ENCODE results near the gene KCNH3. TPM values are rescaled to one million over a fixed set of nuclear protein-coding genes. Genes with fewer than 3 reads are reported as not detected.
A peak's percentile ranks its signal among the peaks of the same experiment; 100 is the strongest.

KCNH3 gene
- total and polyA plus RNA-seq, 10 of the 15 experiments (the other 5 are each of a cell fraction or from before 2014, with no cell fraction given) = 0.03 to 0.45 (median 0.08) TPM; not detected in 5

GRCh38 chr12:49536526-49537071, 2.2 kb upstream of the KCNH3 start:
- no peak overlapping the region for H3K27ac ChIP-seq (ENCODE audit: control insufficient read depth, insufficient read depth)
- peaks cover 13 to 21% of the 10 kb centered on the region in 2 experiments for H3K27me3 ChIP-seq (replicated peaks in 1 of 2; ENCODE audit: control insufficient read depth in 2 of 2, insufficient read depth in 2 of 2, low read length in 1 of 2)
- 28% methylated on average over 3 of the region's 3 CpGs for WGBS (ENCODE audit: insufficient coverage, insufficient replicate concordance, low lambda C conversion rate, missing lambda C conversion rate)
- no peak overlapping the region for H3K4me3 ChIP-seq
- ATAC-seq (no peak), DNase-seq (ENCODE audit: low read depth, low spot score) (no peak), FAIRE-seq (no peak)
- H3K36me3 ChIP-seq (ENCODE audit: control insufficient read depth in 2 of 2, insufficient read depth in 2 of 2, low read length in 1 of 2) = no peaks in the 10 kb centered on the region
- H4K20me1 ChIP-seq (ENCODE audit: control insufficient read depth, insufficient read depth) = no peaks in the 10 kb centered on the region; the same call in 1 of the 2 replicates
- no TSS peak for BruUV-seq (replicated peaks)
- no peak for TF ChIP-seq CBX3 (IDR thresholded peaks at IDR 0.05; ENCODE audit: borderline replicate concordance, low read depth)
- TF ChIP-seq SREBF1 (IDR thresholded peaks at IDR 0.05; ENCODE audit: low read length) = no peak
- TF ChIP-seq FOXK2 (IDR thresholded peaks at IDR 0.05) = no peak
- TF ChIP-seq HDAC6 (IDR thresholded peaks at IDR 0.05; ENCODE audit: unreplicated experiment) = no peak
- no peak overlapping the region for H3K4me2 ChIP-seq (ENCODE audit: control insufficient read depth, insufficient read depth)
- RAD21 ChIA-PET (ENCODE audit: unreplicated experiment) = interaction anchor here (1.2 to 1.7 kb wide), 2 partner anchors 22 to 44 kb away, joined by 5 to 6 read pairs; no protein-coding TSS in a partner anchor
- no peaks in the 10 kb centered on the region for H3K9me3 ChIP-seq (replicated peaks; ENCODE audit: control insufficient read depth, insufficient read depth, low read length)
- peaks cover 14% of the 10 kb centered on the region for H3K4me1 ChIP-seq (ENCODE audit: control insufficient read depth, insufficient read depth, low read length)
- no peak overlapping the region for H2AFZ ChIP-seq (ENCODE audit: control insufficient read depth, low read depth, low read length)
- SMC1A ChIA-PET (ENCODE audit: uncharacterized antibody, unreplicated experiment) = interaction anchor here (1.0 to 1.2 kb wide), 2 partner anchors 13 to 178 kb away, joined by 4 to 6 read pairs; no protein-coding TSS in a partner anchor
- in situ Hi-C loops (cut with MboI) = no loop called here
- intact Hi-C loops (cut with micrococcal nuclease; ENCODE audit: unreplicated experiment) = no loop called here
- CTCF ChIA-PET = interaction anchor here (0.7 to 2.9 kb wide), 8 partner anchors 11 to 247 kb away, joined by 3 to 10 read pairs (median 5); no protein-coding TSS in a partner anchor
- POLR2A ChIA-PET = interaction anchor here (0.5 to 0.7 kb wide), 4 partner anchors 30 to 1032 kb away, joined by 3 to 6 read pairs (median 4); no protein-coding TSS in a partner anchor
- H3K79me2 ChIP-seq (ENCODE audit: control insufficient read depth, insufficient read depth, low read length) = no peaks in the 10 kb centered on the region
- H3K9ac ChIP-seq (ENCODE audit: control insufficient read depth, insufficient read depth, low read length) = no peak overlapping the region

- Histone ChIP-seq H3K27me3 (replicated peaks in 1 of 2; ENCODE audit: control insufficient read depth in 2 of 2, insufficient read depth in 2 of 2, low read length in 1 of 2) (peaks cover 13 to 21% of the 10 kb centered on the region in 2 experiments), H4K20me1 (ENCODE audit: control insufficient read depth, insufficient read depth) (no peaks in the 10 kb centered on the region; the same call in 1 of the 2 replicates), H3K36me3 (ENCODE audit: control insufficient read depth in 2 of 2, insufficient read depth in 2 of 2, low read length in 1 of 2) (no peaks in the 10 kb centered on the region), H3K27ac (ENCODE audit: control insufficient read depth, insufficient read depth) (no peak overlapping the region), H2AFZ (ENCODE audit: control insufficient read depth, low read depth, low read length) (peak overlapping the region; percentile 7; the same call in 1 of the 2 replicates), H3K9me3 (replicated peaks; ENCODE audit: control insufficient read depth, insufficient read depth, low read length) (no peaks in the 10 kb centered on the region), H3K4me2 (ENCODE audit: control insufficient read depth, insufficient read depth) (peak overlapping the region; percentile 96), H3K4me3 (peak overlapping the region; percentile 60; the same call in 1 of the 2 replicates), H3K79me2 (ENCODE audit: control insufficient read depth, insufficient read depth, low read length) (no peaks in the 10 kb centered on the region), H3K9ac (ENCODE audit: control insufficient read depth, insufficient read depth, low read length) (no peak overlapping the region), H3K4me1 (ENCODE audit: control insufficient read depth, insufficient read depth, low read length) (peaks cover 14% of the 10 kb centered on the region)
- intact Hi-C loops (cut with micrococcal nuclease; ENCODE audit: unreplicated experiment) (no loop called here), in situ Hi-C loops (cut with MboI) (no loop called here)
- ChIA-PET RAD21 (ENCODE audit: unreplicated experiment) (interaction anchor here (1.2 kb wide), 1 partner anchor 44 kb away, joined by 5 read pairs; no protein-coding TSS in a partner anchor), CTCF (interaction anchor here (1.2 to 1.4 kb wide), 2 partner anchors 44 to 179 kb away, joined by 5 read pairs; no protein-coding TSS in a partner anchor), POLR2A (interaction anchor here (0.5 to 0.7 kb wide), 4 partner anchors 30 to 1032 kb away, joined by 3 to 6 read pairs (median 4); no protein-coding TSS in a partner anchor), SMC1A (ENCODE audit: uncharacterized antibody, unreplicated experiment) (interaction anchor here (1.0 kb wide), 1 partner anchor 179 kb away, joined by 4 read pairs; no protein-coding TSS in a partner anchor)
- 22% methylated on average over 13 of the region's 13 CpGs for WGBS (ENCODE audit: insufficient coverage, insufficient replicate concordance, low lambda C conversion rate, missing lambda C conversion rate)
- BruUV-seq (replicated peaks) = no TSS peak
- no peak for FAIRE-seq
- no peak for ATAC-seq
- DNase-seq (ENCODE audit: low read depth, low spot score) = no peak
- TF ChIP-seq ELK1 (IDR thresholded peaks at IDR 0.05; ENCODE audit: low read depth, low read length) (no peak), ZNF274 (IDR thresholded peaks at IDR 0.05; ENCODE audit: insufficient read depth, insufficient read length) (no peak), KLF5 (IDR thresholded peaks at IDR 0.05; ENCODE audit: partially characterized antibody) (no peak), NFYB (IDR thresholded peaks at IDR 0.05; ENCODE audit: insufficient read depth, low read depth, low read length) (no peak), TARDBP (IDR thresholded peaks at IDR 0.05; ENCODE audit: borderline replicate concordance) (no peak), SUPT20H (IDR thresholded peaks at IDR 0.05; ENCODE audit: borderline replicate concordance, control insufficient read depth, low read depth, low read length) (no peak), ZNF622 (IDR thresholded peaks at IDR 0.05) (no peak), STAT3 (IDR thresholded peaks at IDR 0.05; ENCODE audit: low read depth, low read length) (no peak), MXI1 (IDR thresholded peaks at IDR 0.05; ENCODE audit: low read depth, low read length) (no peak), NR2C1 (IDR thresholded peaks at IDR 0.05) (no peak), FOXK2 (IDR thresholded peaks at IDR 0.05) (no peak), ZSCAN29 (IDR thresholded peaks at IDR 0.05) (no peak), SRF (IDR thresholded peaks at IDR 0.05; ENCODE audit: low read depth in 2 of 2, low read length in 2 of 2) (no peak), CBX5 (IDR thresholded peaks at IDR 0.05; ENCODE audit: low read depth) (no peak)
These were observed 1.5 kb upstream of the KCNH3 start for GRCh38 chr12:49537231-49537751.
